CD14-positive monocyte (primary cell): Measurements from ENCODE around the gene GON4L. TPM values are rescaled to one million over a fixed set of nuclear protein-coding genes. Genes with fewer than 3 reads are reported as not detected.

Experiments
- DNase-seq, 3 donors: peaks; one replicate each; pipeline ENCODE4 v3.0.0-alpha.2; 2011 to 2022
- H2AFZ ChIP-seq: 2 replicates; pipeline ENCODE4 v1.6.0; 2012; ENCODE audit warnings: mild to moderate bottlenecking, low read depth, low read length, inconsistent platforms; ENCODE audit not compliant: insufficient read depth, poor library complexity, severe bottlenecking
- H3K27ac ChIP-seq, 2 donors: 1 replicate in 1 of 2; 2 replicates in 1 of 2; pipeline ENCODE4 v1.5.1; 2012 to 2013; ENCODE audit warnings: low read length in 2 of 2, control low read depth in 1 of 2, inconsistent platforms in 1 of 2, low read depth in 1 of 2, mild to moderate bottlenecking in 1 of 2
- H3K27me3 ChIP-seq, 2 donors: one replicate each; pipeline versions ENCODE4 v1.6.0 to v1.6.1; 2011 to 2013; ENCODE audit warnings: low read length in 2 of 2; ENCODE audit not compliant: control insufficient read depth in 2 of 2, insufficient read depth in 2 of 2
- H3K36me3 ChIP-seq, 2 donors: replicated peaks in 1 of 2; 1 replicate in 1 of 2; 2 replicates in 1 of 2; pipeline versions ENCODE4 v1.5.1 to v1.6.1; 2012 to 2013; ENCODE audit warnings: low read length in 2 of 2, control low read depth in 1 of 2, inconsistent platforms in 1 of 2, mild to moderate bottlenecking in 1 of 2; ENCODE audit not compliant: insufficient read depth in 2 of 2, control insufficient read depth in 1 of 2
- H3K4me1 ChIP-seq, 2 donors: 1 replicate in 1 of 2; 2 replicates in 1 of 2; pipeline versions ENCODE4 v1.5.1 to v1.6.1; 2012 to 2013; ENCODE audit warnings: low read length in 2 of 2, control low read depth in 1 of 2, inconsistent platforms in 1 of 2, mild to moderate bottlenecking in 1 of 2, moderate library complexity in 1 of 2; ENCODE audit not compliant: insufficient read depth in 2 of 2, control insufficient read depth in 1 of 2
- H3K4me2 ChIP-seq: replicated peaks from 2 replicates; pipeline ENCODE3; 2012; ENCODE audit warnings: low read length, moderate library complexity, mild to moderate bottlenecking; ENCODE audit not compliant: poor library complexity, severe bottlenecking; ENCODE audit errors: extremely low read depth
- H3K4me3 ChIP-seq, 3 experiments: fragments of 200-600 bp in 1 of 3; sonication (generic) in 1 of 3; replicated peaks in 1 of 3; 1 replicate in 2 of 3; 2 replicates in 1 of 3; pipeline ENCODE4 v1.5.1; 2011 to 2013; ENCODE audit warnings: low read length in 3 of 3, mild to moderate bottlenecking in 3 of 3, control low read depth in 2 of 3, low read depth in 2 of 3, inconsistent platforms in 1 of 3, moderate library complexity in 1 of 3
- H3K79me2 ChIP-seq: 2 replicates; pipeline ENCODE4 v1.6.0; 2012; ENCODE audit warnings: mild to moderate bottlenecking, control low read depth, inconsistent platforms, low read length, moderate library complexity; ENCODE audit not compliant: insufficient read depth
- H3K9ac ChIP-seq: 2 replicates; pipeline ENCODE4 v1.6.0; 2017; ENCODE audit warnings: low read length, mild to moderate bottlenecking; ENCODE audit not compliant: insufficient read depth, poor library complexity, severe bottlenecking
- H3K9me3 ChIP-seq, 2 donors: replicated peaks in 1 of 2; 1 replicate in 1 of 2; 2 replicates in 1 of 2; pipeline versions ENCODE4 v1.5.1 to v1.6.1; 2012 to 2013; ENCODE audit warnings: low read length in 2 of 2, control low read depth in 1 of 2; ENCODE audit not compliant: control insufficient read depth in 1 of 2, insufficient read depth in 1 of 2
- H4K20me1 ChIP-seq: 2 replicates; pipeline ENCODE4 v1.6.0; 2012; ENCODE audit warnings: mild to moderate bottlenecking, low read length, control low read depth, moderate library complexity; ENCODE audit not compliant: insufficient read depth
- H3K27ac Mint-ChIP-seq, 7 donors: one replicate each; pipeline ENCODE4 v1.8.0; 2020; ENCODE audit warnings: mild to moderate bottlenecking in 7 of 7, mixed read lengths in 7 of 7, moderate library complexity in 6 of 7, inconsistent platforms in 2 of 7
- H3K27me3 Mint-ChIP-seq, 3 donors: one replicate each; pipeline ENCODE4 v1.8.0; 2021 to 2022; ENCODE audit warnings: low read depth in 3 of 3, mild to moderate bottlenecking in 3 of 3, mixed read lengths in 3 of 3, moderate library complexity in 3 of 3, inconsistent platforms in 1 of 3
- H3K36me3 Mint-ChIP-seq, 2 donors: one replicate each; pipeline ENCODE4 v1.8.0; 2020; ENCODE audit warnings: mixed read lengths in 2 of 2, inconsistent platforms in 1 of 2, mild to moderate bottlenecking in 1 of 2
- H3K4me1 Mint-ChIP-seq: one replicate; pipeline ENCODE4 v1.8.0; 2020; ENCODE audit warnings: mild to moderate bottlenecking, mixed read lengths
- H3K4me3 Mint-ChIP-seq, 2 donors: one replicate each; pipeline ENCODE4 v1.8.0; 2020; ENCODE audit warnings: mild to moderate bottlenecking in 2 of 2, mixed read lengths in 2 of 2, moderate library complexity in 1 of 2
- H3K9me3 Mint-ChIP-seq, 7 donors: one replicate each; pipeline ENCODE4 v1.8.0; 2020 to 2022; ENCODE audit warnings: mixed read lengths in 7 of 7, mild to moderate bottlenecking in 6 of 7, moderate library complexity in 6 of 7, inconsistent platforms in 2 of 7
- WGBS: methylation state at CpG from one replicate; pipeline ENCODE4 v1.1.5; 2013; ENCODE audit warnings: missing lambda C conversion rate; ENCODE audit not compliant: insufficient coverage; 5-methylcytosine and 5-hydroxymethylcytosine counted together
- intact Hi-C, 2 donors: fragments of 100-400 bp; cut with micrococcal nuclease; formaldehyde crosslinking; loops; one replicate each; pipeline versions ENCODE4 v1.15.0 to v1.15.1; 2023
- polyA plus RNA-seq, 3 donors: library from polyadenylated mRNA; depleted of rRNA in 1 of 3; unstranded in 2 of 3; stranded (reverse) in 1 of 3; fragments of 300-500 nt in 2 of 3; fragments of >200 nt in 1 of 3; fragmentation: Illumina TruSeq in 2 of 3; gene quantifications; 1 replicate in 2 of 3; 2 replicates in 1 of 3; pipeline ENCODE4 v1.2.3, GENCODE V29; 2012 to 2021
- TF ChIP-seq, protein P1 (sequence below): fragments of 200-600 bp; IDR thresholded peaks from one replicate; pipeline ENCODE4 v1.8.0; 2022; ENCODE audit warnings: antibody characterized with exemption, mild to moderate bottlenecking

The GON4L gene
- polyA plus RNA-seq, 3 donors = 8.5 to 39.5 (median 14.0) TPM

- H3K4me1 Mint-ChIP-seq = no peaks in the 10 kb centered on the region
- Histone ChIP-seq H4K20me1 (no peaks in the 10 kb centered on the region), H2AFZ (no peak overlapping the region), H3K27me3 (no peaks in the 10 kb centered on the region), H3K9ac (no peak overlapping the region), H3K79me2 (no peaks in the 10 kb centered on the region), H3K4me2 (no peak overlapping the region), H3K4me3 (no peak overlapping the region), H3K36me3 (peaks cover 0 to 14% of the 10 kb centered on the region in 2 donors), H3K4me1 (no peaks in the 10 kb centered on the region), H3K27ac (no peak overlapping the region), H3K9me3 (no peaks in the 10 kb centered on the region)
- H3K36me3 Mint-ChIP-seq = peaks cover 16 to 27% of the 10 kb centered on the region in 2 donors
- no peaks in the 10 kb centered on the region for H3K9me3 Mint-ChIP-seq
- WGBS = 97% methylated on average over 4 of the region's 8 CpGs
- intact Hi-C loops = no loop called here
- no peak overlapping the region for H3K27ac Mint-ChIP-seq
- no peaks in the 10 kb centered on the region for H3K27me3 Mint-ChIP-seq
- H3K4me3 Mint-ChIP-seq = no peak overlapping the region
- TF ChIP-seq, protein P1, sequence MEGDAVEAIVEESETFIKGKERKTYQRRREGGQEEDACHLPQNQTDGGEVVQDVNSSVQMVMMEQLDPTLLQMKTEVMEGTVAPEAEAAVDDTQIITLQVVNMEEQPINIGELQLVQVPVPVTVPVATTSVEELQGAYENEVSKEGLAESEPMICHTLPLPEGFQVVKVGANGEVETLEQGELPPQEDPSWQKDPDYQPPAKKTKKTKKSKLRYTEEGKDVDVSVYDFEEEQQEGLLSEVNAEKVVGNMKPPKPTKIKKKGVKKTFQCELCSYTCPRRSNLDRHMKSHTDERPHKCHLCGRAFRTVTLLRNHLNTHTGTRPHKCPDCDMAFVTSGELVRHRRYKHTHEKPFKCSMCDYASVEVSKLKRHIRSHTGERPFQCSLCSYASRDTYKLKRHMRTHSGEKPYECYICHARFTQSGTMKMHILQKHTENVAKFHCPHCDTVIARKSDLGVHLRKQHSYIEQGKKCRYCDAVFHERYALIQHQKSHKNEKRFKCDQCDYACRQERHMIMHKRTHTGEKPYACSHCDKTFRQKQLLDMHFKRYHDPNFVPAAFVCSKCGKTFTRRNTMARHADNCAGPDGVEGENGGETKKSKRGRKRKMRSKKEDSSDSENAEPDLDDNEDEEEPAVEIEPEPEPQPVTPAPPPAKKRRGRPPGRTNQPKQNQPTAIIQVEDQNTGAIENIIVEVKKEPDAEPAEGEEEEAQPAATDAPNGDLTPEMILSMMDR = no peak
- DNase-seq = no peak
These were observed 10.8 kb upstream of the GON4L start for GRCh38 chr1:155867766-155868165.

DNA sequence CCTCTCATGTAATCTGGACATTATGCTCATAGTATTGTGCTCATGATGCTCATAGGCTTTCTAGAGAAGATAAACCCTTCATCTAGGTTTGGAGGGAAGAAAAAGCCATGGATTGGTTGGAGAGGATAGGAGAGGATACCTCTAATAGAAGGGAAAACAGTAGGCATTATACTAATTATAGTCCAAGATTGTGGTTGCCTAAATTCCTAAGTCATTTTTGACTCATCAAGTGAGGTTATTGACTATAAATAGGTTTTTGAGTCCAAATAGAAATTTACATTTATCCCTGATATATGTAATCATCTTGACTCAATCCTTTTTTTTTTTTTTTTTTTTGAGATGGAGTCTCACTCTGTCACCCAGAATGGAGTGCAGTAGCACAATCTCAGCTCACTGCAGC, 7.4 kb upstream of the GON4L start:
- DNase-seq = no peak
- H3K4me3 ChIP-seq = no peak overlapping the region
- H3K9me3 Mint-ChIP-seq = no peaks in the 10 kb centered on the region
- no peaks in the 10 kb centered on the region for H3K9me3 ChIP-seq
- no peak overlapping the region for H3K4me2 ChIP-seq
- peaks cover 8 to 10% of the 10 kb centered on the region in 2 donors for H3K36me3 Mint-ChIP-seq
- H3K27ac Mint-ChIP-seq = no peak overlapping the region
- H3K4me1 ChIP-seq = peaks cover 16 to 17% of the 10 kb centered on the region in 2 donors
- intact Hi-C loops = loop anchor here in 1 of 2 donors (5.0 kb wide), 1 partner anchor 33 kb away; no protein-coding TSS in a partner anchor
- H3K27me3 ChIP-seq = no peaks in the 10 kb centered on the region
- no peaks in the 10 kb centered on the region for H3K27me3 Mint-ChIP-seq
- peaks cover 17% of the 10 kb centered on the region for H3K4me1 Mint-ChIP-seq
- H4K20me1 ChIP-seq = no peaks in the 10 kb centered on the region
- H3K27ac ChIP-seq = no peak overlapping the region
- H3K79me2 ChIP-seq = no peaks in the 10 kb centered on the region
- TF ChIP-seq, protein P1 = no peak
- H3K36me3 ChIP-seq = peaks cover 0 to 7% of the 10 kb centered on the region in 2 donors
- no peak overlapping the region for H3K4me3 Mint-ChIP-seq
- no peak overlapping the region for H3K9ac ChIP-seq
- H2AFZ ChIP-seq = no peak overlapping the region
